PFSK-1 (cell line): ENCODE data around the gene DNM3.

Experiments
- FOXP2 ChIP-seq: optimal IDR thresholded peaks from 2 replicates; pipeline ENCODE3; 2011; ENCODE audit warnings: borderline replicate concordance, control low read depth, inconsistent platforms; ENCODE audit not compliant: insufficient read depth; ENCODE audit errors: extremely low read length, extremely low read depth
- POLR2AphosphoS5 ChIP-seq: IDR thresholded peaks from 2 replicates; pipeline ENCODE4 v1.6.1; 2012; ENCODE audit warnings: low read depth, mild to moderate bottlenecking, control low read depth, low read length, moderate library complexity
- SIN3A ChIP-seq: IDR thresholded peaks from 2 replicates; pipeline ENCODE4 v1.6.1; 2012; ENCODE audit warnings: mild to moderate bottlenecking, low read length, moderate library complexity, borderline replicate concordance; ENCODE audit not compliant: insufficient read depth
- TAF1 ChIP-seq: IDR thresholded peaks from 2 replicates; pipeline ENCODE4 v1.6.1; 2012; ENCODE audit warnings: low read length, control low read depth, borderline replicate concordance; ENCODE audit not compliant: insufficient read depth
- TF ChIP-seq, protein P1 (sequence below), 2 experiments: IDR thresholded peaks; 2 replicates each; pipeline versions ENCODE4 v1.6.1 to v1.8.0; 2011 to 2012; ENCODE audit warnings: low read depth in 2 of 2, low read length in 2 of 2, control low read depth in 1 of 2, inconsistent platforms in 1 of 2, mild to moderate bottlenecking in 1 of 2, moderate library complexity in 1 of 2; ENCODE audit not compliant: insufficient read depth in 1 of 2

The DNM3 gene

DNA sequence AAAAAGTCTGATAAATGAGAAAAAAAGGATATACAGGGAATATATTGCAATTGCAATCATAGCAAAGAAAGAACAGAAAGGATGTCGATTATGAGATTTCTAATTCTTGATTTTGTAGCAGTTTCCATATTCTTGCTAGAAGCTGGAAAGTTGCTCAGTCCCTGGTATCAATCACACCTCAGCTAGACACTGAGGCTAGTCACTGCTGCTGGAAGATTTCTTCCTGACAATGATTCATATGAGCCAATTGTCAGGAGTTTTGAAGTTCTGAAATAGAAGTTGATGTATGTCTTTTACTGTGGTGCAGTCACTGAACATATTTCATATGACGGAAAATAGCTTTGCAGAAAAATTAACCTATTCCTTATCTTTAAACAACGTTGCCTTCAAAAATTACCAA, 370.8 kb downstream of the DNM3 start:
- TF ChIP-seq, protein P1, sequence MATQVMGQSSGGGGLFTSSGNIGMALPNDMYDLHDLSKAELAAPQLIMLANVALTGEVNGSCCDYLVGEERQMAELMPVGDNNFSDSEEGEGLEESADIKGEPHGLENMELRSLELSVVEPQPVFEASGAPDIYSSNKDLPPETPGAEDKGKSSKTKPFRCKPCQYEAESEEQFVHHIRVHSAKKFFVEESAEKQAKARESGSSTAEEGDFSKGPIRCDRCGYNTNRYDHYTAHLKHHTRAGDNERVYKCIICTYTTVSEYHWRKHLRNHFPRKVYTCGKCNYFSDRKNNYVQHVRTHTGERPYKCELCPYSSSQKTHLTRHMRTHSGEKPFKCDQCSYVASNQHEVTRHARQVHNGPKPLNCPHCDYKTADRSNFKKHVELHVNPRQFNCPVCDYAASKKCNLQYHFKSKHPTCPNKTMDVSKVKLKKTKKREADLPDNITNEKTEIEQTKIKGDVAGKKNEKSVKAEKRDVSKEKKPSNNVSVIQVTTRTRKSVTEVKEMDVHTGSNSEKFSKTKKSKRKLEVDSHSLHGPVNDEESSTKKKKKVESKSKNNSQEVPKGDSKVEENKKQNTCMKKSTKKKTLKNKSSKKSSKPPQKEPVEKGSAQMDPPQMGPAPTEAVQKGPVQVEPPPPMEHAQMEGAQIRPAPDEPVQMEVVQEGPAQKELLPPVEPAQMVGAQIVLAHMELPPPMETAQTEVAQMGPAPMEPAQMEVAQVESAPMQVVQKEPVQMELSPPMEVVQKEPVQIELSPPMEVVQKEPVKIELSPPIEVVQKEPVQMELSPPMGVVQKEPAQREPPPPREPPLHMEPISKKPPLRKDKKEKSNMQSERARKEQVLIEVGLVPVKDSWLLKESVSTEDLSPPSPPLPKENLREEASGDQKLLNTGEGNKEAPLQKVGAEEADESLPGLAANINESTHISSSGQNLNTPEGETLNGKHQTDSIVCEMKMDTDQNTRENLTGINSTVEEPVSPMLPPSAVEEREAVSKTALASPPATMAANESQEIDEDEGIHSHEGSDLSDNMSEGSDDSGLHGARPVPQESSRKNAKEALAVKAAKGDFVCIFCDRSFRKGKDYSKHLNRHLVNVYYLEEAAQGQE (IDR thresholded peaks at IDR 0.05; ENCODE audit: insufficient read depth in 1 of 2, low read depth in 2 of 2, low read length in 2 of 2): no peak
- TF ChIP-seq TAF1: no peak
- no peak for TF ChIP-seq FOXP2
- no peak for TF ChIP-seq SIN3A
- TF ChIP-seq POLR2AphosphoS5: no peak

DNA sequence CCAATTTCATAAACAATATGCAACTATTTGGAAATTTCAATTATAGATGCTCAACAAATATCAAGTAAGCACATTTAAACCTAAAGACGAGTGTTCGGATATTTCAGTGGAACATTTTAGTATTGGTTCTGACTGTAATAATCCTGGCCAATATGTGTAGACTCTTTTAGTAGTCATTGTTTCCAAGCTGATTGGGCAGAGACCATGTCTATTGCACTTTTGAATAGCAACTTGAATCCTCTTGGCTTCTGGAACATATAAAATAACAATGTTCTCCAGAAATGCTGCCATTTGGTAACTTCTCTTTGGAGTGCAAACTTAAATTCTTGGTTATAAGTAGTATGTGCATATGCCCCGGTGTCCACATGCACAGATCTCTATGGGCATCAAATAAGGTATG, 373.7 kb downstream of the DNM3 start:
- TF ChIP-seq, protein P1 (IDR thresholded peaks at IDR 0.05; ENCODE audit: insufficient read depth in 1 of 2, low read depth in 2 of 2, low read length in 2 of 2): no peak
- TF ChIP-seq SIN3A: no peak
- TF ChIP-seq TAF1: no peak
- TF ChIP-seq FOXP2: no peak
- TF ChIP-seq POLR2AphosphoS5: no peak

DNA sequence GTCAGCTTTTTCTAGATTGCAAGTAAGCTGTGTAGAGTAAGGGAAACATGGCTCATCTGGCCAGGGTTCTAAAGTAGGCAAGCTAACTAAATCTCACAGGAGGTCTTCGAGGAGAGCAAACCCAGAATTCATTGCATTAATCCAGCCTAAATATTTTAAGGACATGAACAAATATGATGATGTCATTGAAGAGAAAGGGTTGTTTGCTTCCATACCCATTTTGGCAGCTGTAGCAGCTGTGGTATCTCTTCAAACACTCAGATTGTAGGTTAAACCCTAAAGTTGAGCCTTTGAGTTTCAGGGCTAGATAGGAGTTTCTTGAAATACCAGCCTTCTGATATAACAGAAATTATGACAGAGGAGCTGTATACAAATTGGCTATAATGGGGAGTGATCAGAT, 378.7 kb downstream of the DNM3 start:
- TF ChIP-seq SIN3A (no peak), TAF1 (no peak), POLR2AphosphoS5 (no peak)
- TF ChIP-seq, protein P1 (IDR thresholded peaks at IDR 0.05; ENCODE audit: insufficient read depth in 1 of 2, low read depth in 2 of 2, low read length in 2 of 2): no peak

DNA sequence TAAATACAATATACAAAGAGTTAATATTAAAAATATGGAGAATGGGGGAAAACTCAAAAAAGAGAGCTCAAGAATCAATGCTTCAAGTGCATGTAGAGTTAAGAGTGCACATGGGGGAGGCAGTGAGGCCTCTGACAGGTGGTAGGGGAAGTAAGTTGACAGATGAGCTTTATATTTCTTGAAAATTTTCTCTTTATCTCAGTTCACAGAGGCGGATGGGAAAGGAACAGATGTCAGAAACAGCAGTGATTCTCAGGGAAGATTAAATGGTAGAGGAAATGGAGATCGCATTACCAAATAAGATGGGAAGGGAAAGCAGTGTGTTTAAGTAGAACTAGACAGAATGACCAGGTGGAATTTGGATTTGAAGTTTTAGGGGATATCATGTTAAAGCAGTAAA, 379.1 kb downstream of the DNM3 start:
- no peak for TF ChIP-seq FOXP2
- TF ChIP-seq, protein P1 (IDR thresholded peaks at IDR 0.05; ENCODE audit: insufficient read depth in 1 of 2, low read depth in 2 of 2, low read length in 2 of 2): no peak
- TF ChIP-seq SIN3A: no peak
- TF ChIP-seq POLR2AphosphoS5: no peak
- no peak for TF ChIP-seq TAF1

DNA sequence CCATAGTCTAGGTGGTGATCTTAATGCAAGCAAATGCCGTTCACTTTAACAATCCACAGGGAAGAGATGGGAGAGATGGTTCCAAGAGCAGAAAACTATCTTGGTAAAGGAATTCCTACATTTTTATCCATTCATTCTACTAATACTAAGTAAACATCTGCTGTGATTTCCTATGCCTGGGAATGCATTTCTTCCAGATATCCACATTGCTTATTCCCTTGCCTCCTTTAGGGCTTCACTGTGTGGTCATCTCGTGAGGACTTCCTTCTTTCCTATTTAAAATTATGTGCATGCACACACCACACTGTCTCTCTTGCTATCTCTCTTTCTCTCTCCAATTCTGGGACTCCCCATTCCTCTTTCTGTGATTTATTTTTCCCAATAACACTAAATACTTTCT, 380.1 kb downstream of the DNM3 start:
- TF ChIP-seq FOXP2 (no peak), POLR2AphosphoS5 (no peak), SIN3A (no peak), TAF1 (no peak)
- TF ChIP-seq, protein P1 (IDR thresholded peaks at IDR 0.05; ENCODE audit: insufficient read depth in 1 of 2, low read depth in 2 of 2, low read length in 2 of 2): no peak
